K562 (cell line): ENCODE measurements around the gene STAB1. TPM values are rescaled to one million over a fixed set of nuclear protein-coding genes. Genes with fewer than 3 reads are reported as not detected.

Experiments
- ATAC-seq: fragments of 200-7000 bp; cut with Tn5 transposase; 3 replicates; pipeline ENCODE4 v1.9.1; 2020; ENCODE audit warnings: moderate library complexity
- BruUV-seq: library from RNA; stranded (reverse); fragments of 400-500 nt; replicated peaks from 2 replicates; lab custom pipeline; 2021; lab: Mats Ljungman, UMichigan
- CTCF ChIA-PET: fragments of 300-600 bp; formaldehyde crosslinking; extraction: SDS; loops from one replicate; lab custom pipeline; 2021; ENCODE audit warnings: low intra/inter-chr PET ratio; lab: Yijun Ruan, JAX
- POLR2A ChIA-PET: fragments of 300-600, 350-650 bp; sonication (Branson Sonifier 250); formaldehyde crosslinking; extraction: SDS; loops from one replicate; lab custom pipeline; 2021; ENCODE audit warnings: antibody characterized with exemption, inconsistent platforms; lab: Yijun Ruan, JAX
- DNase-seq, 4 experiments: peaks; one replicate each; pipeline versions ENCODE4 v3.0.0 to v3.0.0-alpha.2; 2011 to 2018; ENCODE audit warnings: low spot score in 3 of 4, mixed read lengths in 3 of 4; ENCODE audit errors: extremely low read depth in 1 of 4
- FAIRE-seq: peaks from 2 replicates; lab custom pipeline; 2011; peaks lifted over from hg19 to GRCh38; lab: Jason Lieb, UNC
- H2AFZ ChIP-seq: 2 replicates; pipeline ENCODE4 v1.6.0; 2011; ENCODE audit warnings: low read depth, low read length, control low read depth, inconsistent platforms
- H3K27ac ChIP-seq: fragments of 200-600 bp; 3 replicates; pipeline ENCODE4 v1.8.0; 2011; ENCODE audit warnings: low read depth, mild to moderate bottlenecking, control low read depth, inconsistent platforms, low read length, moderate library complexity, mixed read lengths; ENCODE audit errors: extremely low read depth
- H3K27me3 ChIP-seq, 2 experiments: fragments of 300-600 bp in 1 of 2; 2 replicates in 1 of 2; 3 replicates in 1 of 2; pipeline versions ENCODE4 v1.6.0 to v1.8.0; 2011; ENCODE audit warnings: inconsistent platforms in 2 of 2, low read length in 2 of 2, mild to moderate bottlenecking in 1 of 2, mixed read lengths in 1 of 2, moderate library complexity in 1 of 2; ENCODE audit not compliant: control insufficient read depth in 2 of 2, insufficient read depth in 2 of 2
- H3K36me3 ChIP-seq: fragments of 300-600 bp; 3 replicates; pipeline ENCODE4 v1.8.0; 2011; ENCODE audit warnings: mild to moderate bottlenecking, low read length, inconsistent platforms; ENCODE audit not compliant: control insufficient read depth, insufficient read depth
- H3K4me1 ChIP-seq, 2 experiments: fragments of 200-600 bp in 1 of 2; replicated peaks in 1 of 2; 2 replicates in 1 of 2; 3 replicates in 1 of 2; pipeline versions ENCODE4 v1.5.1 to v1.8.0; 2011; ENCODE audit warnings: inconsistent platforms in 2 of 2, low read length in 2 of 2, mild to moderate bottlenecking in 1 of 2, mixed read lengths in 1 of 2, moderate library complexity in 1 of 2; ENCODE audit not compliant: control insufficient read depth in 2 of 2, insufficient read depth in 2 of 2
- H3K4me2 ChIP-seq: 2 replicates; pipeline ENCODE4 v1.6.1; 2011; ENCODE audit warnings: low read length, control low read depth, inconsistent platforms, mixed read lengths; ENCODE audit not compliant: insufficient read depth
- H3K4me3 ChIP-seq: fragments of 200-600 bp; sonication (generic), shearing (Covaris generic); 2 replicates; pipeline ENCODE4 v1.5.1; 2016; ENCODE audit warnings: control low read depth, inconsistent platforms
- H3K79me2 ChIP-seq: fragments of 200-600 bp; 3 replicates; pipeline ENCODE4 v1.8.0; 2011; ENCODE audit warnings: low read length, inconsistent platforms; ENCODE audit not compliant: control insufficient read depth, insufficient read depth
- H3K9ac ChIP-seq, 2 experiments: 2 replicates each; pipeline versions ENCODE4 v1.6.0 to v1.6.1; 2011; ENCODE audit warnings: low read depth in 2 of 2, low read length in 2 of 2, control low read depth in 1 of 2, inconsistent platforms in 1 of 2, mild to moderate bottlenecking in 1 of 2, mixed read lengths in 1 of 2; ENCODE audit not compliant: insufficient read depth in 1 of 2
- H3K9me1 ChIP-seq: one replicate; pipeline ENCODE4 v1.6.0; 2011; ENCODE audit warnings: inconsistent platforms, mild to moderate bottlenecking, low read length, moderate library complexity; ENCODE audit not compliant: control insufficient read depth, insufficient read depth
- H3K9me3 ChIP-seq: replicated peaks from 2 replicates; pipeline ENCODE4 v1.5.1; 2011; ENCODE audit warnings: low read depth, low read length, inconsistent platforms; ENCODE audit not compliant: control insufficient read depth, insufficient read depth
- H4K20me1 ChIP-seq: replicated peaks from 2 replicates; pipeline ENCODE4 v1.6.1; 2011; ENCODE audit warnings: low read length, inconsistent platforms, mixed read lengths; ENCODE audit not compliant: control insufficient read depth, insufficient read depth
- CBFA2T2 ChIP-seq: fragments of 450-650 bp; conservative IDR thresholded peaks from 2 replicates; pipeline ENCODE4 v1.6.1; 2017; ENCODE audit warnings: mild to moderate bottlenecking
- CEBPB ChIP-seq: fragments of 450-650 bp; IDR thresholded peaks from 2 replicates; pipeline ENCODE4 v1.6.1; 2016; ENCODE audit warnings: missing genetic modification characterization, missing compliant biosample characterization
- MCM3 ChIP-seq: fragments of 450-650 bp; IDR thresholded peaks from 2 replicates; pipeline ENCODE4 v1.6.1; 2016
- MYBL2 ChIP-seq, 2 experiments: fragments of 450-650 bp in 1 of 2; sonication (generic) in 1 of 2; formaldehyde crosslinking in 1 of 2; IDR thresholded peaks; 2 replicates each; pipeline versions ENCODE4 v1.6.1 to v1.8.1; 2017 to 2022; ENCODE audit warnings: borderline replicate concordance in 1 of 2, inconsistent platforms in 1 of 2, low read depth in 1 of 2, mild to moderate bottlenecking in 1 of 2, missing genetic modification reagents in 1 of 2, moderate library complexity in 1 of 2
- SIN3B ChIP-seq: fragments of 450-650 bp; IDR thresholded peaks from 2 replicates; pipeline ENCODE4 v1.6.1; 2017; ENCODE audit warnings: low read depth, mild to moderate bottlenecking, moderate library complexity
- SPI1 ChIP-seq: IDR thresholded peaks from 2 replicates; pipeline ENCODE4 v1.6.1; 2011; ENCODE audit warnings: low read depth, low read length, control low read depth, borderline replicate concordance
- SUPT5H ChIP-seq: fragments of 450-650 bp; IDR thresholded peaks from 2 replicates; pipeline ENCODE4 v1.6.1; 2016
- U2AF2 ChIP-seq: fragments of 200-400 bp; formaldehyde crosslinking; optimal IDR thresholded peaks from 2 replicates; pipeline ENCODE3; 2017; ENCODE audit warnings: low read depth, mild to moderate bottlenecking, low read length
- ZFP30 ChIP-seq: fragments of 250-450 bp; sonication (Bioruptor Pico); IDR thresholded peaks from 2 replicates; pipeline ENCODE4 v1.8.0; 2022; ENCODE audit warnings: moderate library complexity, mild to moderate bottlenecking, inconsistent platforms, borderline replicate concordance
- ZNF143 ChIP-seq: sonication (generic); formaldehyde crosslinking; IDR thresholded peaks from 2 replicates; pipeline ENCODE4 v1.9.0; 2022; ENCODE audit warnings: mild to moderate bottlenecking, missing genetic modification reagents
- ZNF561 ChIP-seq: fragments of 450-650 bp; formaldehyde crosslinking; conservative IDR thresholded peaks from 2 replicates; pipeline ENCODE4 v1.4.0; 2020; ENCODE audit warnings: mild to moderate bottlenecking, moderate library complexity
- WGBS: fragments of 100-300 bp; shearing (Covaris generic); methylation state at CpG from one replicate; pipeline ENCODE4 v1.1.6; 2016; ENCODE audit warnings: low coverage, mixed read lengths; ENCODE audit not compliant: insufficient coverage; ENCODE audit errors: missing lambda C conversion rate; 5-methylcytosine and 5-hydroxymethylcytosine counted together
- in situ Hi-C: fragments of 300-500 bp; cut with MboI; formaldehyde crosslinking; loops from 4 replicates; pipeline ENCODE4 v1.15.0; 2018; ENCODE audit warnings: inconsistent platforms, mixed read lengths
- intact Hi-C: fragments of 100-400 bp; cut with micrococcal nuclease; formaldehyde crosslinking; loops from 2 replicates; pipeline ENCODE4 v1.14.2; 2022
- polyA plus RNA-seq, 8 experiments: library from polyadenylated mRNA; depleted of rRNA in 4 of 8; stranded (reverse) in 5 of 8; unstranded in 3 of 8; fragments of >200 nt; fragmentation: Nextera tagmentation in 2 of 8; fragmentation: Illumina TruSeq in 1 of 8; extraction: Ambion mirVana in 2 of 8; extraction: Trizol in 1 of 8; gene quantifications; 2 replicates each; pipeline versions ENCODE4 v1.2.1 to v1.2.3, GENCODE V29; 2011 to 2014; ENCODE audit warnings: inconsistent platforms in 1 of 8, missing spikeins in 1 of 8
- total RNA-seq, 7 experiments: library from RNA; depleted of rRNA in 6 of 7; stranded (reverse); fragments of >200 nt in 6 of 7; fragmentation: Illumina TruSeq in 2 of 7; extraction: Trizol in 2 of 7; gene quantifications; 2 replicates each; pipeline versions ENCODE4 v1.2.1 to v1.2.3, GENCODE V29; 2011 to 2021; ENCODE audit warnings: low replicate concordance in 1 of 7
- TF ChIP-seq, protein P1 (sequence below): fragments of 250-450 bp; sonication (Bioruptor Pico); IDR thresholded peaks from 2 replicates; pipeline ENCODE4 v1.4.0; 2020
- TF ChIP-seq, protein P2 (sequence below): fragments of 450-650 bp; IDR thresholded peaks from 2 replicates; pipeline ENCODE4 v1.6.1; 2014; ENCODE audit warnings: low read depth, mild to moderate bottlenecking, moderate library complexity, borderline replicate concordance
- TF ChIP-seq, protein P3 (sequence below): fragments of 450-650 bp; formaldehyde crosslinking; IDR thresholded peaks from 2 replicates; pipeline ENCODE4 v1.4.0; 2022; ENCODE audit warnings: mild to moderate bottlenecking, moderate library complexity

STAB1 gene
- total and polyA plus RNA-seq, 9 of the 15 experiments (the other 6 are each of a cell fraction or from before 2014, with no cell fraction given): 0.20 to 3.9 (median 1.2) TPM

DNA sequence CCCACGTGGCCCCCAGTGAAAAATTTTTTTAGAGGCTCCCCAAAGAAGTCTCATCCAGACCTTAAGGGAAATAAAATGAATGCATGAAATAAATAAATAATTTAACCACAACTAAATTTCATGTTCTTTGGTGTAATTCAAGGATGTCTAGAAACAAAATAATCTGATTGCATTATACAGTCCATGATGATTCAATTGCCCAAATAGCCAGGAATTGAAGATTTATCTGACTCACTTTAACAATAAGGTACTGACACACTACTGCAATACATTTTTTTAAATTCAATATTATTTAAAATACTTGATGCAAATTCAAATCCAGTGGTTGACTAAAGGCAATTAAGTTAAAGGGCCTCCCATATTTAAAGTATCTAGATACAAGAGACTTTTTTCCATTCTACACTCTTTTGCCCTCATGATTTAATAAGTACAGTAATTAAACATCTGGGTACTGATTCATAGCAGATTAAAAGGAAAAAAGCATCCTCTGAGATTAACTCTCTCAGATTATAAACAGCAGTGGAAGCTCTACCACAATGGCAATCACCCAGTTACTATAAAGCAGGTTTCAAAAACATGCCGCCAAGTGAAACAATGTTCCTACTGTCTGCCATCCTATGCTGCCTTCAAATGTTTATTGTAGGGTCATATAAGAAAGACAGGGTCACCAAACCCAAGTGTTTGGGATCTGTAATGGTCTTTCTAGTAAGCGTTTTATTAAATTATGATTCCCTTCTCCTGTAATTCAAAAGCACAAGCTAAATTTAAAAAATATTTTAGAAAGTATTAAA lies 51.2 kb downstream of the STAB1 start:
- Histone ChIP-seq H4K20me1 (no peaks in the 10 kb centered on the region), H3K4me2 (no peak overlapping the region), H3K27me3 (no peaks in the 10 kb centered on the region), H3K9me1 (no peaks in the 10 kb centered on the region), H3K79me2 (peaks cover 3% of the 10 kb centered on the region; the same call in 1 of the 3 replicates), H3K9ac (no peak overlapping the region), H3K27ac (no peak overlapping the region), H3K4me1 (no peaks in the 10 kb centered on the region), H3K9me3 (no peaks in the 10 kb centered on the region), H2AFZ (no peak overlapping the region), H3K4me3 (no peak overlapping the region), H3K36me3 (peaks cover 54% of the 10 kb centered on the region; the same call in 2 of the 3 replicates)
- BruUV-seq: no TSS peak
- DNase-seq (no peak), FAIRE-seq (no peak), ATAC-seq (no peak)
- in situ Hi-C loops: no loop called here
- WGBS: 74% methylated on average over 3 of the region's 3 CpGs
- ChIA-PET POLR2A (interaction anchor here (1.1 kb wide), 1 partner anchor 9 kb away, joined by 3 read pairs; no protein-coding TSS in a partner anchor), CTCF (no interaction called here)
- intact Hi-C loops: no loop called here
- no peak for TF ChIP-seq MCM3
- no peak for TF ChIP-seq ZNF143 (CRISPR knock-in tag)
- TF ChIP-seq U2AF2: no peak
- TF ChIP-seq SPI1: no peak
- no peak for TF ChIP-seq ZFP30 (CRISPR knock-in tag)
- no peak for TF ChIP-seq ZNF561
- no peak for TF ChIP-seq CBFA2T2
- no peak for TF ChIP-seq SIN3B
- TF ChIP-seq, protein P1, sequence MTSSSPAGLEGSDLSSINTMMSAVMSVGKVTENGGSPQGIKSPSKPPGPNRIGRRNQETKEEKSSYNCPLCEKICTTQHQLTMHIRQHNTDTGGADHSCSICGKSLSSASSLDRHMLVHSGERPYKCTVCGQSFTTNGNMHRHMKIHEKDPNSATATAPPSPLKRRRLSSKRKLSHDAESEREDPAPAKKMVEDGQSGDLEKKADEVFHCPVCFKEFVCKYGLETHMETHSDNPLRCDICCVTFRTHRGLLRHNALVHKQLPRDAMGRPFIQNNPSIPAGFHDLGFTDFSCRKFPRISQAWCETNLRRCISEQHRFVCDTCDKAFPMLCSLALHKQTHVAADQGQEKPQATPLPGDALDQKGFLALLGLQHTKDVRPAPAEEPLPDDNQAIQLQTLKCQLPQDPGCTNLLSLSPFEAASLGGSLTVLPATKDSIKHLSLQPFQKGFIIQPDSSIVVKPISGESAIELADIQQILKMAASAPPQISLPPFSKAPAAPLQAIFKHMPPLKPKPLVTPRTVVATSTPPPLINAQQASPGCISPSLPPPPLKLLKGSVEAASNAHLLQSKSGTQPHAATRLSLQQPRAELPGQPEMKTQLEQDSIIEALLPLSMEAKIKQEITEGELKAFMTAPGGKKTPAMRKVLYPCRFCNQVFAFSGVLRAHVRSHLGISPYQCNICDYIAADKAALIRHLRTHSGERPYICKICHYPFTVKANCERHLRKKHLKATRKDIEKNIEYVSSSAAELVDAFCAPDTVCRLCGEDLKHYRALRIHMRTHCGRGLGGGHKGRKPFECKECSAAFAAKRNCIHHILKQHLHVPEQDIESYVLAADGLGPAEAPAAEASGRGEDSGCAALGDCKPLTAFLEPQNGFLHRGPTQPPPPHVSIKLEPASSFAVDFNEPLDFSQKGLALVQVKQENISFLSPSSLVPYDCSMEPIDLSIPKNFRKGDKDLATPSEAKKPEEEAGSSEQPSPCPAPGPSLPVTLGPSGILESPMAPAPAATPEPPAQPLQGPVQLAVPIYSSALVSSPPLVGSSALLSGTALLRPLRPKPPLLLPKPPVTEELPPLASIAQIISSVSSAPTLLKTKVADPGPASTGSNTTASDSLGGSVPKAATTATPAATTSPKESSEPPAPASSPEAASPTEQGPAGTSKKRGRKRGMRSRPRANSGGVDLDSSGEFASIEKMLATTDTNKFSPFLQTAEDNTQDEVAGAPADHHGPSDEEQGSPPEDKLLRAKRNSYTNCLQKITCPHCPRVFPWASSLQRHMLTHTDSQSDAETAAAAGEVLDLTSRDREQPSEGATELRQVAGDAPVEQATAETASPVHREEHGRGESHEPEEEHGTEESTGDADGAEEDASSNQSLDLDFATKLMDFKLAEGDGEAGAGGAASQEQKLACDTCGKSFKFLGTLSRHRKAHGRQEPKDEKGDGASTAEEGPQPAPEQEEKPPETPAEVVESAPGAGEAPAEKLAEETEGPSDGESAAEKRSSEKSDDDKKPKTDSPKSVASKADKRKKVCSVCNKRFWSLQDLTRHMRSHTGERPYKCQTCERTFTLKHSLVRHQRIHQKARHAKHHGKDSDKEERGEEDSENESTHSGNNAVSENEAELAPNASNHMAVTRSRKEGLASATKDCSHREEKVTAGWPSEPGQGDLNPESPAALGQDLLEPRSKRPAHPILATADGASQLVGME (CRISPR knock-in tag): no peak
- no peak for TF ChIP-seq CEBPB (tag)
- no peak for TF ChIP-seq MYBL2 (IDR thresholded peaks at IDR 0.05; ENCODE audit: low read depth)
- no peak for TF ChIP-seq MYBL2 (CRISPR knock-in tag; IDR thresholded peaks at IDR 0.05; ENCODE audit: borderline replicate concordance)
- no peak for TF ChIP-seq SUPT5H
- TF ChIP-seq, protein P2, sequence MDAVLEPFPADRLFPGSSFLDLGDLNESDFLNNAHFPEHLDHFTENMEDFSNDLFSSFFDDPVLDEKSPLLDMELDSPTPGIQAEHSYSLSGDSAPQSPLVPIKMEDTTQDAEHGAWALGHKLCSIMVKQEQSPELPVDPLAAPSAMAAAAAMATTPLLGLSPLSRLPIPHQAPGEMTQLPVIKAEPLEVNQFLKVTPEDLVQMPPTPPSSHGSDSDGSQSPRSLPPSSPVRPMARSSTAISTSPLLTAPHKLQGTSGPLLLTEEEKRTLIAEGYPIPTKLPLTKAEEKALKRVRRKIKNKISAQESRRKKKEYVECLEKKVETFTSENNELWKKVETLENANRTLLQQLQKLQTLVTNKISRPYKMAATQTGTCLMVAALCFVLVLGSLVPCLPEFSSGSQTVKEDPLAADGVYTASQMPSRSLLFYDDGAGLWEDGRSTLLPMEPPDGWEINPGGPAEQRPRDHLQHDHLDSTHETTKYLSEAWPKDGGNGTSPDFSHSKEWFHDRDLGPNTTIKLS: no peak
- TF ChIP-seq, protein P3, sequence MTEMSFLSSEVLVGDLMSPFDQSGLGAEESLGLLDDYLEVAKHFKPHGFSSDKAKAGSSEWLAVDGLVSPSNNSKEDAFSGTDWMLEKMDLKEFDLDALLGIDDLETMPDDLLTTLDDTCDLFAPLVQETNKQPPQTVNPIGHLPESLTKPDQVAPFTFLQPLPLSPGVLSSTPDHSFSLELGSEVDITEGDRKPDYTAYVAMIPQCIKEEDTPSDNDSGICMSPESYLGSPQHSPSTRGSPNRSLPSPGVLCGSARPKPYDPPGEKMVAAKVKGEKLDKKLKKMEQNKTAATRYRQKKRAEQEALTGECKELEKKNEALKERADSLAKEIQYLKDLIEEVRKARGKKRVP (CRISPR knock-in tag): no peak
